Measurements from ENCODE around the gene IVNS1ABP. TPM values are rescaled to one million over a fixed set of nuclear protein-coding genes. Genes with fewer than 3 reads are reported as not detected.

The IVNS1ABP gene
- total and polyA plus RNA-seq, 2 of the 13 experiments (the other 11 are each of a cell fraction or from before 2014, with no cell fraction given): 49.1 to 51.7 TPM

DNA sequence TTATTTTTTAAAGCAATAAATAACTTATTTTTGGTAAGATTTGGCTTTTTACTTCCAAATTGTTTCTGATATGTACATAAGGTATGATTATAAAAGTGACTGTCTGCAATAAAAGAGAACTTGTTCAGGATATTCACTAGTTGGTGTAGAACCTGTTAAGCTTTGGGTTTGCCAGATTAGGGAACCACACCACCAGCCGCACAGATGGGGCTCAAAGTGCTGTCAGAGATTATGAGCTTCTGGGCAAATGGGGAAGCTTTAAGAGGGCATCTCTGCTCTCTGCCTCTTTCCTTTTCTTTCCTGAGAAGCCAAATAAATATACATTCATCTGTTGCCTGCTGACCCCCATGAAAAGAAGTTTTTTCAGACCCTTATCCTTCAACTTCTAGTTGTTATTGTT is 25.4 kb downstream of the IVNS1ABP start:
- POLR2A ChIA-PET: no interaction called here
- H3K4me1 ChIP-seq (ENCODE audit: insufficient read depth, low read length): peaks cover 10% of the 10 kb centered on the region; the same call in 1 of the 2 replicates
- no peak for ATAC-seq

More for the DNA sequence above, 25.4 kb downstream of the IVNS1ABP start:
- TF ChIP-seq, protein P1, sequence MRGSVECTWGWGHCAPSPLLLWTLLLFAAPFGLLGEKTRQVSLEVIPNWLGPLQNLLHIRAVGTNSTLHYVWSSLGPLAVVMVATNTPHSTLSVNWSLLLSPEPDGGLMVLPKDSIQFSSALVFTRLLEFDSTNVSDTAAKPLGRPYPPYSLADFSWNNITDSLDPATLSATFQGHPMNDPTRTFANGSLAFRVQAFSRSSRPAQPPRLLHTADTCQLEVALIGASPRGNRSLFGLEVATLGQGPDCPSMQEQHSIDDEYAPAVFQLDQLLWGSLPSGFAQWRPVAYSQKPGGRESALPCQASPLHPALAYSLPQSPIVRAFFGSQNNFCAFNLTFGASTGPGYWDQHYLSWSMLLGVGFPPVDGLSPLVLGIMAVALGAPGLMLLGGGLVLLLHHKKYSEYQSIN (CRISPR knock-in tag; IDR thresholded peaks at IDR 0.05; ENCODE audit: borderline replicate concordance): no peak
- TF ChIP-seq, protein P2, sequence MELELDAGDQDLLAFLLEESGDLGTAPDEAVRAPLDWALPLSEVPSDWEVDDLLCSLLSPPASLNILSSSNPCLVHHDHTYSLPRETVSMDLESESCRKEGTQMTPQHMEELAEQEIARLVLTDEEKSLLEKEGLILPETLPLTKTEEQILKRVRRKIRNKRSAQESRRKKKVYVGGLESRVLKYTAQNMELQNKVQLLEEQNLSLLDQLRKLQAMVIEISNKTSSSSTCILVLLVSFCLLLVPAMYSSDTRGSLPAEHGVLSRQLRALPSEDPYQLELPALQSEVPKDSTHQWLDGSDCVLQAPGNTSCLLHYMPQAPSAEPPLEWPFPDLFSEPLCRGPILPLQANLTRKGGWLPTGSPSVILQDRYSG (CRISPR knock-in tag; IDR thresholded peaks at IDR 0.05): no peak
- TF ChIP-seq, protein P3, sequence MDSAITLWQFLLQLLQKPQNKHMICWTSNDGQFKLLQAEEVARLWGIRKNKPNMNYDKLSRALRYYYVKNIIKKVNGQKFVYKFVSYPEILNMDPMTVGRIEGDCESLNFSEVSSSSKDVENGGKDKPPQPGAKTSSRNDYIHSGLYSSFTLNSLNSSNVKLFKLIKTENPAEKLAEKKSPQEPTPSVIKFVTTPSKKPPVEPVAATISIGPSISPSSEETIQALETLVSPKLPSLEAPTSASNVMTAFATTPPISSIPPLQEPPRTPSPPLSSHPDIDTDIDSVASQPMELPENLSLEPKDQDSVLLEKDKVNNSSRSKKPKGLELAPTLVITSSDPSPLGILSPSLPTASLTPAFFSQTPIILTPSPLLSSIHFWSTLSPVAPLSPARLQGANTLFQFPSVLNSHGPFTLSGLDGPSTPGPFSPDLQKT (CRISPR knock-in tag; IDR thresholded peaks at IDR 0.05; ENCODE audit: borderline replicate concordance): no peak
- TF ChIP-seq, protein P4, sequence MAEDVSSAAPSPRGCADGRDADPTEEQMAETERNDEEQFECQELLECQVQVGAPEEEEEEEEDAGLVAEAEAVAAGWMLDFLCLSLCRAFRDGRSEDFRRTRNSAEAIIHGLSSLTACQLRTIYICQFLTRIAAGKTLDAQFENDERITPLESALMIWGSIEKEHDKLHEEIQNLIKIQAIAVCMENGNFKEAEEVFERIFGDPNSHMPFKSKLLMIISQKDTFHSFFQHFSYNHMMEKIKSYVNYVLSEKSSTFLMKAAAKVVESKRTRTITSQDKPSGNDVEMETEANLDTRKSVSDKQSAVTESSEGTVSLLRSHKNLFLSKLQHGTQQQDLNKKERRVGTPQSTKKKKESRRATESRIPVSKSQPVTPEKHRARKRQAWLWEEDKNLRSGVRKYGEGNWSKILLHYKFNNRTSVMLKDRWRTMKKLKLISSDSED (CRISPR knock-in tag; IDR thresholded peaks at IDR 0.05): no peak
- TF ChIP-seq ZNF878 (CRISPR knock-in tag; IDR thresholded peaks at IDR 0.05): no peak
- no peak for TF ChIP-seq CC2D1A (CRISPR knock-in tag; IDR thresholded peaks at IDR 0.05)
- TF ChIP-seq NFKBIZ (CRISPR knock-in tag; IDR thresholded peaks at IDR 0.05): no peak
- TF ChIP-seq ZNF20 (CRISPR knock-in tag; IDR thresholded peaks at IDR 0.05): no peak
- no peak for TF ChIP-seq JUNB (CRISPR knock-in tag; IDR thresholded peaks at IDR 0.05; ENCODE audit: borderline replicate concordance)
- TF ChIP-seq ATF1 (CRISPR knock-in tag; IDR thresholded peaks at IDR 0.05): no peak
- Histone ChIP-seq H4K20me1 (ENCODE audit: insufficient read depth, low read length) (no peaks in the 10 kb centered on the region), H3K4me3 (replicated peaks in 1 of 3; ENCODE audit: insufficient read depth in 1 of 3, low read depth in 2 of 3, low read length in 3 of 3) (no peak overlapping the region), H3K27ac (ENCODE audit: extremely low read length, insufficient read depth, low read length) (no peak overlapping the region), H2AFZ (ENCODE audit: low read length) (no peak overlapping the region), H3K79me2 (ENCODE audit: insufficient read depth, low read length) (no peaks in the 10 kb centered on the region), H3K9me3 (ENCODE audit: low read length) (no peaks in the 10 kb centered on the region), H3K36me3 (replicated peaks in 1 of 2; ENCODE audit: control insufficient read depth in 1 of 2, insufficient read depth in 2 of 2, low read length in 2 of 2) (peaks cover 0 to under 1% of the 10 kb centered on the region in 2 experiments; a peak in 4 of 5 replicates), H3K4me2 (ENCODE audit: low read depth, low read length) (no peak overlapping the region), H3K9ac (ENCODE audit: insufficient read depth, low read depth, low read length) (no peak overlapping the region), H3K27me3 (ENCODE audit: control insufficient read depth in 1 of 2, insufficient read depth in 2 of 2, low read length in 2 of 2) (no peaks in the 10 kb centered on the region)
- CTCF ChIA-PET (ENCODE audit: low intra/inter-chr PET ratio, low total read pairs): no interaction called here
- no TSS peak for BruUV-seq (replicated peaks)
- FAIRE-seq (no peak), DNase-seq (ENCODE audit: low spot score) (no peak)
- in situ Hi-C loops (cut with HindIII; ENCODE audit: extremely low pct_ligation_motif_present, low pct_unique_long_range_greater_than_20kb) (no loop called here), intact Hi-C loops (cut with micrococcal nuclease; ENCODE audit: unreplicated experiment) (no loop called here)
- 100% methylated on average over 1 of the region's 1 CpG for WGBS (ENCODE audit: low lambda C conversion rate)

Data from HepG2 (cell line).